ENCODE results near the gene TUBB. TPM values are rescaled to one million over a fixed set of nuclear protein-coding genes. Genes with fewer than 3 reads are reported as not detected.

TUBB gene
- total and polyA plus RNA-seq, 8 donors = 67.5 to 223 (median 137) TPM

- H3K36me3 ChIP-seq = no peaks in the 10 kb centered on the region
- peaks cover 29 to 50% (median 39%) of the 10 kb centered on the region in 4 donors for H3K4me1 ChIP-seq
- 10 to 18% (median 12%) methylated on average over 8 of the region's 8 CpGs for WGBS, 5 donors
- TF ChIP-seq POLR2AphosphoS5 (IDR thresholded peaks at IDR 0.05) (no peak), CTCF (IDR thresholded peaks at IDR 0.05) (no peak), EP300 (IDR thresholded peaks at IDR 0.05) (no peak), POLR2A (IDR thresholded peaks at IDR 0.05) (no peak)
- no peaks in the 10 kb centered on the region for H3K9me3 ChIP-seq
- DNase-seq = peak in 1 of 2 donors; percentile 29
- no peaks in the 10 kb centered on the region for H3K27me3 ChIP-seq
- H3K27ac ChIP-seq = peak overlapping the region; percentile 29 to 99 (median 97)
- intact Hi-C loops (cut with DNase I; ENCODE audit: low total_unique reads) = no loop called here
- H3K4me3 ChIP-seq = peak overlapping the region; percentile 61 to 70 (median 64)
Observed at GRCh38 chr6:30691208-30691847, 28.8 kb upstream of the TUBB start.

DNA sequence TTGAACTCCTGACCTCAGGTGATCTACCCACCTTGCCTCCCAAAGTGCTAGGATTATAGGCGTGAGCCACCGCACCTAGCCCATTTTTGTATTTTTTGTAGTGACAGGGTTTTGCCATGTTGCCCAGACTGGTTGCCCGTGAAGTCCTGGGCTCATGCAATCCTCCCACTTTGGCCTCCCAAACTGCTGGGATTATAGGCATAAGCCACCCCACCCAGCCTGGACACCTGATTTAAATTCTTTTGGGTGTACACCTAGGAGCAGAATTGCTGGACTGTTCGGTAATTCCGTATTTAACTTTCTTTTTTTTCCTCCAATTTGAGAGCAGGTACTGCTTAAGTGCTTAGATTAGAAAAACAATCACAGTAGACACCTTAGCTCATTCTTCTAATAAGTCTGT, 23.7 kb upstream of the TUBB start:
- Histone ChIP-seq H3K4me1 (peaks cover 0 to 13% (median 3%) of the 10 kb centered on the region in 4 donors), H3K9me3 (no peaks in the 10 kb centered on the region), H3K27me3 (no peaks in the 10 kb centered on the region), H3K36me3 (peaks cover 0 to 25% (median 19%) of the 10 kb centered on the region in 4 donors), H3K27ac (no peak overlapping the region), H3K4me3 (no peak overlapping the region)
- intact Hi-C loops (cut with DNase I; ENCODE audit: low total_unique reads) = no loop called here
- TF ChIP-seq POLR2A (IDR thresholded peaks at IDR 0.05) = no peak
- 90 to 93% (median 92%) methylated on average over 5 of the region's 5 CpGs for WGBS, 5 donors
- no peak for DNase-seq

- intact Hi-C loops (cut with DNase I; ENCODE audit: low total_unique reads) = no loop called here
- peaks cover 14 to 64% (median 46%) of the 10 kb centered on the region in 4 donors for H3K36me3 ChIP-seq
- no peaks in the 10 kb centered on the region for H3K27me3 ChIP-seq
- WGBS, 5 donors = 62 to 79% (median 65%) methylated on average over 4 of the region's 4 CpGs
- peaks cover 0 to 4% (median 2%) of the 10 kb centered on the region in 4 donors for H3K4me1 ChIP-seq
- no peak overlapping the region for H3K4me3 ChIP-seq
- H3K27ac ChIP-seq = no peak overlapping the region
- H3K9me3 ChIP-seq = no peaks in the 10 kb centered on the region
- no peak for DNase-seq
- no peak for TF ChIP-seq CTCF (IDR thresholded peaks at IDR 0.05)
- no peak for TF ChIP-seq POLR2A (IDR thresholded peaks at IDR 0.05)
- TF ChIP-seq EP300 (IDR thresholded peaks at IDR 0.05) = no peak
- TF ChIP-seq POLR2AphosphoS5 (IDR thresholded peaks at IDR 0.05) = no peak
Observed at GRCh38 chr6:30700340-30700739, 19.8 kb upstream of the TUBB start.

GRCh38 chr6:30703011-30703410, 17.1 kb upstream of the TUBB start:
- Histone ChIP-seq H3K4me1 (no peaks in the 10 kb centered on the region), H3K27ac (no peak overlapping the region), H3K9me3 (no peaks in the 10 kb centered on the region), H3K27me3 (no peaks in the 10 kb centered on the region), H3K4me3 (no peak overlapping the region), H3K36me3 (peaks cover 18 to 88% (median 70%) of the 10 kb centered on the region in 4 donors)
- WGBS, 5 donors = 96 to 100% (median 98%) methylated on average over 10 of the region's 10 CpGs
- DNase-seq = no peak
- intact Hi-C loops (cut with DNase I; ENCODE audit: low total_unique reads) = no loop called here
- TF ChIP-seq POLR2AphosphoS5 (IDR thresholded peaks at IDR 0.05) (no peak), EP300 (IDR thresholded peaks at IDR 0.05) (no peak), CTCF (IDR thresholded peaks at IDR 0.05) (no peak), POLR2A (IDR thresholded peaks at IDR 0.05) (no peak)

- no peak for TF ChIP-seq POLR2AphosphoS5 (IDR thresholded peaks at IDR 0.05)
- intact Hi-C loops (cut with DNase I; ENCODE audit: low total_unique reads) = no loop called here
- 91 to 94% (median 92%) methylated on average over 4 of the region's 4 CpGs for WGBS, 5 donors
- H3K4me1 ChIP-seq = no peaks in the 10 kb centered on the region
- no peaks in the 10 kb centered on the region for H3K27me3 ChIP-seq
- no peak for DNase-seq
- no peak overlapping the region for H3K27ac ChIP-seq
- no peaks in the 10 kb centered on the region for H3K9me3 ChIP-seq
- H3K36me3 ChIP-seq = peaks cover 18 to 95% (median 76%) of the 10 kb centered on the region in 4 donors
- no peak overlapping the region for H3K4me3 ChIP-seq
Observed at GRCh38 chr6:30703821-30704220, 16.3 kb upstream of the TUBB start.

Measured in stomach (tissue), 9 donors.